DOHH2 (cell line): ENCODE data around the gene EPB41L5.

ENCODE experiments used
- EZH2phosphoT487 ChIP-seq: fragments of 200-600 bp; sonication (generic); IDR thresholded peaks from 2 replicates; pipeline ENCODE4 v1.6.1; 2017; ENCODE audit warnings: borderline replicate concordance, mild to moderate bottlenecking, antibody characterized with exemption, low read length, moderate library complexity, mixed read lengths
- TF ChIP-seq, protein P1 (sequence below): fragments of 200-600 bp; sonication (generic); IDR thresholded peaks from one replicate; pipeline ENCODE4 v1.5.1; 2014; ENCODE audit warnings: antibody characterized with exemption, mild to moderate bottlenecking, low read depth, low read length; ENCODE audit not compliant: poor library complexity, severe bottlenecking

DNA sequence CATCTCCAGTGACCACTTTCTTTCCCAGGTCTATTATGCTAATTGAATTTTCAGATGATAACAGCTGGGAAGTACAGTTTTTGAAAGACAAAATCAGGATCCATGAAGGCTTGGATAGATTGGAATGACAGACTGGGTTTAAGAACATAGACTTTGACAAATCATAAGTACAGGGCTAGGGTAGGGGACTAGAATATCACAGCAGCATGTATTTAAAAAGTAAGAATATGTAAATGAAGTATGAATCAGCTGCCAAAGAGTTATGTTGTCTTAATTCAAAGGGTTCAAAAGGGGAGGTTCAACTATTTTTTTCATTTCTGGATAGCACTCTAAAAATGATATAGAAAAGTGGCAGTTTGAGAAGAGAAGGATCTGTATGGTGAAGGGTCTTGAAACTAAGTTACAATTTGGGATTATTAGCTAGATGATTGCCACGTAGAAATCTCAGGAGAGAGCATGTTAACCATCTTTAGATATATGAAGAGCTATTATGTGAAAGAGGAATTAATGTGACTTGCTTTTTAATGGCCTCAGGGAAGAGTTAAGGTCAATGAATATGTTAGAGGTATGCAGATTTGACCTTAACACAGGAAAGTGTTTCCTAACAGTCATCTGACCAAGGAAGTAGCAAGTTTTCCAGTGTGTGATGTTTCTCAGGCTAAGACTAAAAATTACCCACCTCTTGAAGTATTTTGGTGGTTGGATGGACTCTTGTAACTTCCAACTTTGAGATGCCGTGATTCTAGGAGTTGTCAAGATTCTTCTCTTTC is 128.6 kb downstream of the EPB41L5 start:
- TF ChIP-seq, protein P1, sequence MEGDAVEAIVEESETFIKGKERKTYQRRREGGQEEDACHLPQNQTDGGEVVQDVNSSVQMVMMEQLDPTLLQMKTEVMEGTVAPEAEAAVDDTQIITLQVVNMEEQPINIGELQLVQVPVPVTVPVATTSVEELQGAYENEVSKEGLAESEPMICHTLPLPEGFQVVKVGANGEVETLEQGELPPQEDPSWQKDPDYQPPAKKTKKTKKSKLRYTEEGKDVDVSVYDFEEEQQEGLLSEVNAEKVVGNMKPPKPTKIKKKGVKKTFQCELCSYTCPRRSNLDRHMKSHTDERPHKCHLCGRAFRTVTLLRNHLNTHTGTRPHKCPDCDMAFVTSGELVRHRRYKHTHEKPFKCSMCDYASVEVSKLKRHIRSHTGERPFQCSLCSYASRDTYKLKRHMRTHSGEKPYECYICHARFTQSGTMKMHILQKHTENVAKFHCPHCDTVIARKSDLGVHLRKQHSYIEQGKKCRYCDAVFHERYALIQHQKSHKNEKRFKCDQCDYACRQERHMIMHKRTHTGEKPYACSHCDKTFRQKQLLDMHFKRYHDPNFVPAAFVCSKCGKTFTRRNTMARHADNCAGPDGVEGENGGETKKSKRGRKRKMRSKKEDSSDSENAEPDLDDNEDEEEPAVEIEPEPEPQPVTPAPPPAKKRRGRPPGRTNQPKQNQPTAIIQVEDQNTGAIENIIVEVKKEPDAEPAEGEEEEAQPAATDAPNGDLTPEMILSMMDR, result no peak
- TF ChIP-seq EZH2phosphoT487, result no peak
